OCI-LY3 (cell line): ENCODE data around the gene ZNF423.

Source experiments
- H2AFZ ChIP-seq: fragments of 200-600, 300-600 bp; shearing (Covaris generic); 2 replicates; pipeline ENCODE4 v1.6.0; 2014; ENCODE audit warnings: antibody characterized with exemption, low read depth, low read length
- H3K27ac ChIP-seq: fragments of 200-600, 300-600 bp; sonication (generic); 2 replicates; pipeline ENCODE4 v1.5.1; 2014; ENCODE audit warnings: mild to moderate bottlenecking, low read length, moderate library complexity, mixed read lengths
- H3K27me3 ChIP-seq: fragments of 200-600, 300-600 bp; sonication (generic); 2 replicates; pipeline ENCODE4 v1.6.1; 2014; ENCODE audit warnings: low read depth, low read length, mixed read lengths
- H3K36me3 ChIP-seq: fragments of 200-600, 300-600 bp; sonication (generic); replicated peaks from 2 replicates; pipeline ENCODE3; 2014; ENCODE audit warnings: low read depth, low read length, mixed read lengths
- H3K4me1 ChIP-seq: fragments of 300-600, 200-600 bp; sonication (generic); 2 replicates; pipeline ENCODE4 v1.6.1; 2014; ENCODE audit warnings: low read length, mixed read lengths
- H3K4me2 ChIP-seq: fragments of 200-600, 300-600 bp; sonication (generic); 2 replicates; pipeline ENCODE4 v1.6.1; 2014; ENCODE audit warnings: low read length, mixed read lengths
- H3K4me3 ChIP-seq: fragments of 300-600, 200-600 bp; sonication (generic); 2 replicates; pipeline ENCODE4 v1.5.1; 2014; ENCODE audit warnings: antibody characterized with exemption, mild to moderate bottlenecking, low read length, moderate library complexity
- H3K79me2 ChIP-seq: fragments of 300-600, 200-600 bp; shearing (Covaris generic); 2 replicates; pipeline ENCODE4 v1.6.1; 2014; ENCODE audit warnings: mild to moderate bottlenecking, low read length, mixed read lengths
- H3K9ac ChIP-seq: fragments of 300-600, 200-600 bp; shearing (Covaris generic); 2 replicates; pipeline ENCODE4 v1.6.0; 2014; ENCODE audit warnings: mild to moderate bottlenecking, low read length, moderate library complexity
- H3K9me3 ChIP-seq: fragments of 200-600, 300-600 bp; shearing (Covaris generic); 2 replicates; pipeline ENCODE4 v1.6.1; 2014; ENCODE audit warnings: low read length, mixed read lengths; ENCODE audit not compliant: insufficient read depth
- H4K20me1 ChIP-seq: fragments of 200-600, 300-600 bp; sonication (generic); 2 replicates; pipeline ENCODE4 v1.6.1; 2016; ENCODE audit warnings: low read length, mixed read lengths; ENCODE audit not compliant: insufficient read depth
- CTCF ChIP-seq: fragments of 200-600, 300-600 bp; sonication (generic); IDR thresholded peaks from 2 replicates; pipeline ENCODE4 v1.5.1; 2014; ENCODE audit warnings: antibody characterized with exemption, low read length, low read depth
- EZH2phosphoT487 ChIP-seq: fragments of 200-600 bp; shearing (Covaris generic); IDR thresholded peaks from 2 replicates; pipeline ENCODE4 v1.6.1; 2018; ENCODE audit warnings: antibody characterized with exemption, mixed run types, low read depth

ZNF423 gene

GRCh38 chr16:49672753-49673152 is 183.2 kb downstream of the ZNF423 start:
- Histone ChIP-seq H3K27me3 (no peaks in the 10 kb centered on the region; the same call in 1 of the 2 replicates), H2AFZ (no peak overlapping the region), H3K36me3 (no peaks in the 10 kb centered on the region), H3K9me3 (no peaks in the 10 kb centered on the region), H3K4me1 (no peaks in the 10 kb centered on the region), H3K9ac (no peak overlapping the region), H4K20me1 (no peaks in the 10 kb centered on the region), H3K79me2 (no peaks in the 10 kb centered on the region), H3K4me3 (no peak overlapping the region), H3K27ac (no peak overlapping the region), H3K4me2 (no peak overlapping the region)
- TF ChIP-seq CTCF (no peak), EZH2phosphoT487 (no peak)

GRCh38 chr16:49671333-49671732 is 184.6 kb downstream of the ZNF423 start:
- H3K4me3 ChIP-seq = no peak overlapping the region
- H3K9ac ChIP-seq = no peak overlapping the region
- no peaks in the 10 kb centered on the region for H3K79me2 ChIP-seq
- no peak for TF ChIP-seq EZH2phosphoT487
- no peak for TF ChIP-seq CTCF
- H3K9me3 ChIP-seq = no peaks in the 10 kb centered on the region
- H3K4me2 ChIP-seq = no peak overlapping the region
- no peak overlapping the region for H3K27ac ChIP-seq
- H3K36me3 ChIP-seq = no peaks in the 10 kb centered on the region
- no peaks in the 10 kb centered on the region for H4K20me1 ChIP-seq
- H3K27me3 ChIP-seq = no peaks in the 10 kb centered on the region; the same call in 1 of the 2 replicates
- H2AFZ ChIP-seq = no peak overlapping the region
- no peaks in the 10 kb centered on the region for H3K4me1 ChIP-seq

GRCh38 chr16:49670627-49671026 is 185.3 kb downstream of the ZNF423 start:
- Histone ChIP-seq H2AFZ (no peak overlapping the region), H3K27me3 (no peaks in the 10 kb centered on the region; the same call in 1 of the 2 replicates), H3K4me1 (no peaks in the 10 kb centered on the region), H3K36me3 (no peaks in the 10 kb centered on the region), H3K9ac (no peak overlapping the region), H4K20me1 (no peaks in the 10 kb centered on the region), H3K79me2 (no peaks in the 10 kb centered on the region), H3K4me3 (no peak overlapping the region), H3K4me2 (no peak overlapping the region), H3K9me3 (no peaks in the 10 kb centered on the region), H3K27ac (no peak overlapping the region)
- TF ChIP-seq CTCF (no peak), EZH2phosphoT487 (no peak)

GRCh38 chr16:49665482-49666230 is 190.3 kb downstream of the ZNF423 start:
- H3K4me2 ChIP-seq = no peak overlapping the region
- no peaks in the 10 kb centered on the region for H3K9me3 ChIP-seq
- no peak overlapping the region for H3K4me3 ChIP-seq
- no peak for TF ChIP-seq EZH2phosphoT487
- no peak for TF ChIP-seq CTCF
- no peak overlapping the region for H2AFZ ChIP-seq
- no peak overlapping the region for H3K27ac ChIP-seq
- no peaks in the 10 kb centered on the region for H3K27me3 ChIP-seq
- no peaks in the 10 kb centered on the region for H3K79me2 ChIP-seq
- no peak overlapping the region for H3K9ac ChIP-seq
- no peaks in the 10 kb centered on the region for H4K20me1 ChIP-seq
- no peaks in the 10 kb centered on the region for H3K36me3 ChIP-seq
- H3K4me1 ChIP-seq = no peaks in the 10 kb centered on the region
